ENCODE results near the gene RB1. TPM values are rescaled to one million over a fixed set of nuclear protein-coding genes. Genes with fewer than 3 reads are reported as not detected.
"Not testable (repeated sequence)": the region's sequence is repeated elsewhere in the genome, so short reads cannot be mapped to it uniquely, and the experiment has no call there.

Gene RB1
- total RNA-seq, 1 donor from 2014 or later, result 21.4 TPM

DNA sequence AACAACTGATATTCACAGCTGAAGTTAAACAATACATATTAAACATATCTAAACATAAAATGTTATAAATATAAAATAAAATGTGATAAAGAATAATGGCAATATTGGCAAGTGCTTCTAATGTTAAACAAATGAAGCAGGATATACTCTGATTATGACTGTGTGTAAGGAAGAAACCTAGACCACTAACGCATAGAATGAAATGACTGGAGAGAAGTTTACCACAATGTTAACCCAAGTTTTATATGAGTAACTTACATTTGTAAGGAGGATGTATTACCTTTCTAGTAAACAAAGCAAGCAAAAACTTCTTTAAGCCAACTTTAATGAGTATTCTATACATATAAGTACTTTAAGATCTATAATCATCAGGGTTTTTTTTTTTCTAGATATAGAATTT lies 43.0 kb downstream of the RB1 start:
- DNase-seq (ENCODE audit: low read depth, low spot score), result no peak

DNA sequence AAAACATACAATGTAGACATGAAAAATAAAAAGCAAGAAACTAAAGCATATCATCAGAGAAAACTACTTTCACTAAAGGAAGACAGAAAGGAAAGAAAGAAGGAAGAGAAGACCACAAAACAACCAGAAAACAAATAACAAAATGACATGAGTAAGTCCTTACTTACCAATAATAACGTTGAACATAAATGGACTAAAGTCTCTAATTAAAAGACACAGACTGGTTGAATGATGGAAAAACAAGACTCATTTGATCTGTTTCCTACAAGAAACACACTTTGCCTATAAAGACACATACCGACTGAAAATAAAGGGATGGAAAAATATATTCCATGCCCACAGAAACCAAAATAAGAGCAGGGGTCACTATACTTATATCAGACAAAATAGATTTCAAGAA lies 46.0 kb downstream of the RB1 start:
- DNase-seq (ENCODE audit: low read depth, low spot score), result no peak

DNA sequence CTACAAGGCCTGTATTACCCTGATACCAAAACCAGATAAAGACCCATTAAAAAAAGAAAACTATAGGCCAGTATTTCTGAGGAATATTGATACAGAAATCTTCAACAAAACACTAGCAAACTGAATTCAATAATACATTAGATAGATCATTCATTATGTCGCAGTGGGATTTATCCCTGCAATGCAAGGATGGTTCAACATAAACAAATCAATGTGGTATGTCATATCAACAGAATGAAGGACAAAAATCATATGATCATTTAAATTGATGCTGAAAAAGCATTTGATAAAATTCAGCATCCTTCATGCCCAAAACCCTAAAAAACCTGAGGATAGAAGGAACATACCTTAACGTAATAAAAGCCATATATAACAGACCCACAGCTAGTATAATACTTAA lies 50.0 kb downstream of the RB1 start:
- DNase-seq (ENCODE audit: low read depth, low spot score), result no peak

DNA sequence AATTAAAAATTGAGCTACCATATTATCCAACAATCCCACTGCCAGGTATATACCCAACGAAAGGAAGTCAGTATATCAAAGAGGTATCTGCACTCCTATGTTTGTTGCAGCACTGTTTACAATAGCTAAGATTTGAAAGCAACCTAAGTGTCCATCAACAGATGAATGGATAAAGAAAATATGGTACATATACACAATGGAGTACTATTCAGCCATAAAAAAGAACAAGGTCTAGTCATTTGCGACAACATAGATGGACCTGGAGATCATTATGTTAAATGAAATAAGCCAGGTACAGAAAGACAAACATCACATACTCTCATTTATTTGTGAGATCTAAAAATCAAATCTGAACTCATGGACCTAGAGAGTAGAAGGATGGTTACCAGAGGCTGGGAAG lies 52.0 kb downstream of the RB1 start:
- DNase-seq (ENCODE audit: low read depth, low spot score), result not testable (repeated sequence)

DNA sequence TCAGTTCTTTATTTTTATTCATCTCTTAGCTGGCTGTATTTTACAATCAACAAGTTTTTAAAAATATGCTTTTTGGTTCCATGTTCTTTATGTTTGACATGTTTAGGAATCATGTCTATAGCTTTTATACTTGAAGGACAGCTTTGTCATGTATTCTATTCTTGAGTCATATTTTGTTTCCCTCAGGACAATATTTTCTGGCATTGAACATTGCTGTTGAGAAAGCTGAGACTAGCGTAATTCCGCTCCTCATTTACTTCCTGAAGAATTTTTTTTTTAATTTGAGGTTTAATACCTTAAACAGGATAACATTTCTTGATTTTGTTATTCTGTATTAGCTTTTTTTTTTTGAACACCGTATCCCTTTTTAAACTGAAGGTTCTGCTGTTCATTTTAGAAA lies 53.2 kb downstream of the RB1 start:
- DNase-seq (ENCODE audit: low read depth, low spot score), result no peak

DNA sequence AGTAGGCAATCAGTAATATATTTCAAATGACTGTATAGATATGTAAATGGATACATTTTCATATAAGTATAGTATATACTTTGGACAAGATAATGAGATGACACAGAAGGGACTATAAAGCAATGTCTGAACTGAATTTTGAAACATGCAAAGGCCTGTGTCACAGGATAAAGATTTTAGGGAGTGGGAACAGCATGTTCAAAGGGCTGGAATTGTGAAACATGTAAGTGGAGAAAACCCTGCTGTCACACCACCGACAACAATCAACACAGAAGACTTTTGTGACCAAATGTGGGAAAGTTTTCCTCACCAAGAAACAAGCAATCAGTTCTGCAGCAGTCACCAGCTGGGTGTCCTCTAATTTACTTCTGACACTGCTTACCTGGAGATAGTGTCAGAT lies 66.4 kb downstream of the RB1 start:
- DNase-seq (ENCODE audit: low read depth, low spot score), result no peak

DNA sequence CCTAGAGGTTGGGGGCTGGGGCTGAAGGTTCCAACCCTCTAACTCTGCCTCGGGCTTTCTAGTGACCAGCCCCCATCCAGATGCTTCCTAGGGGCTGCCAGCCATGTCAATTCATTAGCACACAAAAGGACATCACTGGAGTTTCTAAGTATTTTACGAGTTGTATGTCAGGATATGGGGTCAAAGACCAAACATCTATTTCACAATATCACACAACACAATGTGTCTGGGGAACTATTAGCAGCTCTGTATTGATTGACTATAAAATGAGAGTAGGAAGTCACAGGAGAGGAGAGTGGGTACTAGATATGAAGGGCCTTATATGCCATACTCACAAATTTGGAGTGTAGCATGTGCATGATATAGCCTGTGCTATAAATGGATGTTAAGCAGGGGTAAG lies 67.3 kb downstream of the RB1 start:
- no peak for DNase-seq (ENCODE audit: low read depth, low spot score)

DNA sequence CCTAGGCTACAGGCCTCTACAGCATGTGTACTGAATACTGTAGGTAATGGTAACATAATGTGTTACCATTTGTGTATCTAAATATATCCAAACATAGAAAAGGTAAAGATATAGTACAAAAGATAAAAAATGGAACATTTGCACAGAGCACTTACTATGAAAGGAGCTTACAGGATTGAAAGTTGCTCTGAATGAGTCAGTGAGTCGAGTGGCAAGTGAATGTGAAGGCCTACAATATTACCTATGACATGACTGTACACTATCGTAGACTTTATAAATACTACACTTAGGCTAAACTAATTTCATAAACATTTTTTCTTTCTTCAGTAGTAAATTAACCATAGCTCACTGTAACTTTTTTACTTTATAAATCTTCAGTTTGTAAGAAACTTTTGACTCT lies 74.3 kb downstream of the RB1 start:
- DNase-seq (ENCODE audit: low read depth, low spot score), result no peak

DNA sequence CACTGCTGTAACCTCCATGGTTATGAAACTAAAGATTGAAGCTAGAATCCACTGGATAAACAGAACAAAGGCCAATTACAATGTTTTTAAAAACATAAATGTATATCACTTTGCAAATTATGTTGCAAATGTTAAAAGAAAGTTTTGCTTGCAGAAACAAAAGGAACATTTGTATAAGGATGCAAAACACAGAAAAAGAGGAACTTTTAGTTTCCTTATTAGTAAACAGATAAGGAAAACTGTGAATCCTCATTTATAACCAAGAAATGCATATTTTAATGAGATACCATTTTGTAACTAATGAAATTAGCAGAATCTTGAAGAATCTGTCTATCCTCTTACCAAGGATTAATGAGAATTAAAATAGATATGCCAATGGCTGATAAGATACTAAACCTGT lies 77.0 kb downstream of the RB1 start:
- no peak for DNase-seq (ENCODE audit: low read depth, low spot score)

DNA sequence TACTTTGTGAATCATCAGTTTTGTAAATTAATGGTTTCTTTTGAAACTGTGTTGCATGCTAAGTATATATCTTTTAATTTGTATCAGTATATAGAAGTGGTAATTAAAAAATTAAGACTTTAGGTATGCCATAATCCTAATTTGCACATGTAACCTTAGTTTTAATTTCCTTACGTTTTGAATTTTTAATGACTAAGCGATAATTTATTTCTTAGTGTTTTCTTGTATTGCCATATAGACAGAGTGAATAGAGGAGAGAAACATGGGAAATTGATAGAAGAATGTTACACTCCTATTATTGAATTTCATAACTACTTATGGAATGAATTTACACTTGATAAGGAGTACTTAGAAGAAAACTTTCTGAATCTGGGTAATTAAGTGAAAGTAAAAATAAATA lies 79.8 kb downstream of the RB1 start:
- no peak for DNase-seq (ENCODE audit: low read depth, low spot score)

DNA sequence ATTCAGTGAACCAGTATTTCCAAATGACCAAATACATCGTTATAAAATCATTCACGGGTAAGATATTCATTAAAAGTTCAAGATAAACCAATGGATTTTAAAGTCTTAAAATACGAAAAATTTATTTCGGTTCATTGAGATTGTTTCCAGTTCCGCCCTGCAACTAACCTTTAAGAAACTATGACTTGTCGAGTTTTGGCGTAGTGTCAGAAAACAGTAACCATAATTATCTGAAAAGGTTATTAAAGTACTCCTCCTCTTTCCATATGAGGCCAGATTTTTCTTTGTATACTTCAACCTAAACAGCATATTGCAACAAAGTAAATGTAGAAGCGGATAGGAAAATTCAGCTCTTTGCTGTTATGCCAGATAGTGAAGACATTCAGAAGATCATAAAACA lies 83.3 kb downstream of the RB1 start:
- no peak for DNase-seq (ENCODE audit: low read depth, low spot score)

DNA sequence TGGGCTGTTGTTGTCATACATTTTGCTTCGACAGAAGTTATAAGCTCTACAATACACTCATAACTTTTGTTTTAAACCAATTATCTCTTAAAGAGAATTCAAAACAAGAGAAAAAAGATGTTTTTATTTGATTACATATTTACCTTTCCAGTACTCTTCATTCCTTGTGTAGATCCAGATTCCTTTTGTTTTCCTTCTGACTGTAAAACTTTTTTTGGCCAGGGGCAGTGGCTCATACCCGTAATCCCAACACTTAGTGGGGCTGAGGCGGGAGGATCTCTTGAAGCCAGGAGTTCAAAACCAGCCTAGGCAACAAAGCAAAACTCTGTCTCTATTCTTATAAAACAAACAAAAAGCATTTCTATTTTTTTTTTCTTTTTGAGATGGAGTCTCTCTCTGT lies 87.7 kb downstream of the RB1 start:
- no peak for DNase-seq (ENCODE audit: low read depth, low spot score)

DNA sequence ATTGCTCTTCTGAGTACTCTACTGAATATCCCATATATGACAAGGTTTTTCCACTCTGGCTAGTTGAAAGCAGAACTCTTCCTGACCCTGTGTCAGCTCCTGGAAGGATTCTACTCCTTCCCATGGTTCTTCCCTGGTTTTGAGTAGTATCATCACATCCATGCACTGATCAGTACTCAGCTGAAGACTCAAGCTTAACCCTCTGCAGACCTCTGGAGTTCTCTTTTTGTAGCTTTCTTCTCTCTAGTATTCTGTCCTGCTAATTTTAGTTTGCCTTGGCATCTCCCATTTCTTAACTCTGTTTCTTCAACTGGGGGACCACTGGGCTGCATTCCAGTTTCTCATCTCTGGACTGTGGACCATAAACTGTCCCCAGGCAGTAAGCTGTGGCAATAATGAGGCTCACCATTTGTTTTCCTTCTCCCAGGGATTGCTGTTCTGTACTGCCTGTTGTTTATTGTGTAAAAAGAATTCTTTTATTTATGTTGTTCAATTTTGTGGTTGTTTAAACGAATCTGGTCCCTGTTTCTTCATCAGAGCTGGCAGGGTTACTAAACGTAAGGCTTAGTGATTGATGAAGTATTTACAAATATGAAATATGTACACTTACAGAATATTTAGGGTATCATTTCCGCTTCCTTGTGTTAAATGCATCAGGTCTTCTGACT lies 89.6 kb downstream of the RB1 start:
- no peak for DNase-seq (ENCODE audit: low read depth, low spot score)

DNA sequence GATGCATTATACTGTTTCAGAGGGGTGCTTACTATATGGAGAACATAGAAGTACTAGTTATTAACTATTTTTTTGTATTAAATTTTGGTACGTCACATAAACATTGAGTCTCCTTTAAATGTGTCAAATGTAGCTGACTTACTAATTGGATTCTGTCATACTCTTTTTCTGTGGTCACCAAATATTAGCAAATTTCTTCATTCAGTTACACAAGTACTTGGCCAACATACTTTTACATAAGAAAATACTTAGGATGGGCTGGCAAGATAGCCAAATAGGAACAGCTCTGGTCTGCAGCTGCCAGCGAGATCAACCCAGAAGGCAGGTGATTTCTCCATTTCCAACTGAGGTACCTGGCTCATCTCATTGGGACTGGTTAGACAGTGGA lies 90.1 kb downstream of the RB1 start:
- no peak for DNase-seq (ENCODE audit: low read depth, low spot score)

DNA sequence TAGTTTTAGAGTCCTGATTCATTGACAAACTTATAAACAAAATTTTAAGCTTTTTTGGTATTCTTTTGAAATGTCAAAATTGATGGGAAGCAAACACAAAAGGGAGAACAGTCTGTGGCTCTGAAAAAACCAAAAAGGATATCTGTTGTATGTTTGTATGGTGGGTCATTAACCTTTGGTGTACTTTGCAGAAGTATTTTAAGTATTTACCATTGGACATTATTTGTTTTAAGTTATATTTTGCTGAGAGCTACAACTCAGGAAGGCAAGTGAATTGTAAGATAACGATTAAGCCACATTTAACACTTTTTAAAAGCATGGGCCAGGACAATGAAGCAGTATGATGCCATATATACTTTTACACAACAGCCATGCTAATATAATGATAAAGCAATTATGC lies 94.2 kb downstream of the RB1 start:
- DNase-seq (ENCODE audit: low read depth, low spot score), result no peak

DNA sequence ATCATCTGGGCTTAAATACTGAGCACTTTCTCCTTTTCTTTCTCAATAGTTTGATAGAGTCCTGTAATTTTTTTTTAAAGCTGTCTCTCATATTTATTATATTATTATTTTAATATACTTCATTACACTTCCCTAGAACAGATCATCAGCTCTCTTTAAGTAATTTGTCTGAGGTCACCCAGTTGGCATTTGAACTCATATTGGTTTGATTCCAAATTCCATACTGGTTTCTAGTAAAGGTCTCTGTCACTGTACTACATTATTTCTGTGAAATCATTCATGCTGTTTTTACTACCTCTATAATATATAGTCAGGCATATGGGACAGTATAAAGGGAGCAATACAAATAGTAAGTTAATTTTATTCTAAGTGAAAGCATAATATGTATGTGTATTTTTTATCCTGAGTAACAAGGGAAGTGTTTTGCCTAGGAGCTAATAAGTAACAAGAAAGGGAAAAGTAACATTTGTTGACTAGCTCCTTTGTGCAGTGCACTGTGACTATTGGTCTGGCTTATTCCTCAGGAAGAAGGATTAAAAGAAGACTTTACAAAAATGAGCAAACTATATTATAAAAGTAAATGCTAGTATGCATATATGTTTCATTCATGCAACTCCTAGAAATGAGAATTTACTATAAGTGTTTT lies 95.0 kb downstream of the RB1 start:
- DNase-seq (ENCODE audit: low read depth, low spot score), result no peak

DNA sequence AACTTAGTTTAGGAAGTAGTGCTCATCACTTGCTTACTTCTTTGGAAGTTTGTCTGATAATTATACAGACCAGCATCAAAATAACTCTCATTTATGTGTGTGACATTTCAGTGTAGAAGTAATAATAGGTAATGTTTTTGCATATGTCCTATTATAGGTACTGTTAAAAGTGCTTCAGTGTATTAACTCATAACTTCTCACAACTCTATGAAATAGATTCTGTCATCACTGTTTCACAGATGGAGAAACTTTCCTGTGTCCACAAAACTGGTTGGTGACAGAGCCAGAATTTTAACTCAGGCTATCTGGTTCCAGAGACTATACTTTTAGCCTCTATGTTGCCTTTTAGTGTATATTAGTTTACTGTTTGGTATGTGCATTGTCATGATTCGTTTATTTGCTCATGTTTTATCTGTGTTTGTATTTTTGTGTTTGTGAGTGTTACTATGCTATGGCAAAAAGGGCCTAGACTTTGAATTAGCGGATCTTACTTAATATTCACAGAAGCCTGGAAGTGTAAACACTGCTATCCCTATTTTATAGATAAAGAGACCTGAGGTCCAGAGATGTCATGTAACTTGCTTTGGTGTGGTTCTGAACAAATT lies 96.6 kb downstream of the RB1 start:
- DNase-seq (ENCODE audit: low read depth, low spot score), result no peak

DNA sequence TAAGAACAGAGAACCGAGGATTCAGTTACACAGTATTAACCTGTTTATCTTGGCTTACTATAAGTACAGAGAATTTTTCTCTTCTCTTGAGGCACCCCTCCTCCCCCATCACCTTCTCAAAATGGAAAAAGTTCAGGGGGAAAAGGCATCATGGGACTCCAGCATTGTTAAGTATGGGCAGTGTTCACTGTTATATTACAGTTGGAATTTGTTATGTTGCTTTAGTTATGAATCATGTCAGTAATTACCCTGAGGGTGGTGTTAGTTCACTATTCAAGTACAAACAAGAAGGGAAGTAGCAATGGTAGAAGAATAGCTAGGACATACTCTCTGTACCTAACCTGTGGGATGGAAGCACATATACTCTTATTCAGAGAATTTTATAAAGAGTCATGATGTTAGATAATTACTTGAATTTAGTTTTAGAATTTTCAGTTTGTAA lies 97.3 kb downstream of the RB1 start:
- peak; percentile 81 for DNase-seq (ENCODE audit: low read depth, low spot score)

DNA sequence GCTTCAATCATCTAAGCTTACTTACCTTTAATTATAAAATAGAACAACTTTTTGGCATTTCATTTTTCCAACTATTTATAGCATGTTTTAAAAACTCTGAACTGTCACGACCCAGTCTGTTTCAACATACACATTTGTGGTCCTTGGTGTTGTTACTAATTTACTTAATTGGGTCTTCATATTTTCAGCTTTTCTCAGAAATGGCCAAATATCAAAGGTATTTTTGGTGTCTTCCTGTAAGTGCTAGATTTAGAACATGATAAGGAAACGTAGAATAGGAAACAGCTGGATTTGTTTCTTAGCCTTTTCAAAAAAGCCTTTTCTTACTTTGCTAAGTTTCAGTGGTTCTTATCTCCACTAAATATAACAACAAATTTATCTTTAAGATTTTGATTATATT lies 97.9 kb downstream of the RB1 start:
- no peak for DNase-seq (ENCODE audit: low read depth, low spot score)

DNA sequence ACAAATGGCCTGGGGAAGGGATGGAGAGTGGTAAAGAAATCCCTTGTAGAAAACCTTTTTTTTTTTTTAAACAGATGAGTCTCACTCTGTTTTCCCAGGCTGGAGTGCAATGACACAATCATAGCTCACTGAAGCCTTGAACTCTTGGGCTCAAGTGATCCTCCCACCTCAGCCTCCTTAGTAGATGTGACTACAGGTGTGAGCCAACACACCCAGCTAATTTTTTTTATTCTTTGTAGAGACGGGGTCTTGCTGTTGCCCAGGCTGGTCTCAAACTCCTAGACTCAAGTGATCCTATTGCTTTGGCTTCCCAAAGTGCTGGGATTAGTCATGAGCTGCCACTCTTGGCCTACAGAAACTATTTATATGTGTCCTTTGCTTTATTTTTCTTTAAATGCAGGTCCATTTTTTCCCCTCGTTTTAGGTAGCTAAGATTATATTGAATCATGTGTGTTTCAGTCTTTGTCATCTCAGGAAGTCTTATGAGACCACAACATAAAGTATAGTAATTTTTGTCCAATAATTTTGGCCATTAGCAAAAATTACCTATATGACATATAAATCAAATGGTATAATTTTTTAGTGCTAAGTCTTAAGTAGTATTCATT lies 98.9 kb downstream of the RB1 start:
- DNase-seq (ENCODE audit: low read depth, low spot score), result no peak

DNA sequence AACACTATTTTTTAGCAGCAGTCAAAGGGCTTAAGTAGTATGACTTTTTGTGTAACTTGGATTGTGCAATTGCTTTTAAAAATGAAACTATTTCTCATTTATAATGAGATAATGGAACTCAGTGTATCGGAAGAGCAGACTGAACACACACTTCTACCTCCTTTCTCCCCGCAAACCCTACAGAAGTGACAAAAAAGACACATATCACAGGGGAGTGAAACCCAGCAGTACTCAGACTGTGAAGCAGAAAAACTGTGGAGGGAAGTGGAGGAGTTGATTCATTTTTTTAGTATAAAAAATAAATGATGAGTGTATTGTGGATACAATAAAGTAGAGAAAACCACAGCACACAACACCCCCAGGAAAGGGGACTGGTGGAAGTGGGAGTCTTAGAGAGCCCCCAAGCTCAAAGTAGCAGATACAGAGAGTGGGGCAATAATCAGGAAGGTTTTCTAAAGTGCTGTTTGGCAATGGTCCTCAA lies 99.6 kb downstream of the RB1 start:
- DNase-seq (ENCODE audit: low read depth, low spot score), result no peak

DNA sequence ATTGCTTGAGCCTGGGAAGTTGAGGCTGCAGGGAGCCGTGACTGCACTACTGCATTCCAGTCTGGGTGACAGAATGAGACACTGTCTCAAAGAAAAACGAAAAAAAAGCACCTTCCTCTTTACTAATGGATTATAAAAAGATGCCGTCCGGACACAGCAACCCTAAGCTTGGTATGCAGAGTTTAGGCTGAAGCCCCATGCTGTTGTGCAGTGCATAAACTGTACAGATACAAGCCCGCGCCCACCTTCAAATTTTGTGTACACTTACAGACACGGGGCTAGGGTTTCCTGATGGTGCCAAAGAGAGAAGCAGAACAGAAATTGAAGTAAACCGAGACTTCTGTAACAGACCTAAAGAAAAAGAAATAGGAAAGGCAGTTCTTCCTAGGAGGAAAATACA lies 100.4 kb downstream of the RB1 start:
- no peak for DNase-seq (ENCODE audit: low read depth, low spot score)

DNA sequence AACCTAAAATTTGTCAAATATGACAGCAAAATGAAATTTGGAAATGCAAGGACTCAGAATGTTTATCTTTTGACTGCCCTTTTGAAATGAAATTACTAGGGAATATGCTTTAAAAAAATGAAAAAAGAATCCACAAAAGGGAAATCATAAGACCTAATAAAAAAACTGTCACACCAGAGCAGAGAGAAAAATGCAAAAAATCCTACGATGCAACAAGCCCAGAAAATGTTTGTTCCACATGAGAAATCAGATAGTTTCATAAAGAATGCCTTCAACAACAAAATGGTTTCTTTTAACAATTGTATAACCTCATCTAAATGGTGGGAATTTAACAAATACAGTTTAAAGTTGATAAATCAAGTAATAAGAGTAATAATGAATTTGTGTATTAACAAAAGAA lies 101.4 kb downstream of the RB1 start:
- DNase-seq (ENCODE audit: low read depth, low spot score), result no peak

Measured in pulmonary artery endothelial cell (primary cell).